Spleen (tissue), 11 donors: ENCODE measurements around the gene PARD3. TPM values are rescaled to one million over a fixed set of nuclear protein-coding genes. Genes with fewer than 3 reads are reported as not detected.

Experiments used
- DNase-seq: peaks from one replicate; pipeline ENCODE4 v3.0.0-alpha.2; 2020
- H3K27ac ChIP-seq, 8 donors: fragments of 200-600 bp; sonication (generic) in 7 of 8; 1 replicate in 4 of 8; 2 replicates in 4 of 8; pipeline versions ENCODE4 v1.5.0 to v1.8.0; 2016 to 2021; ENCODE audit warnings: inconsistent platforms in 4 of 8, mild to moderate bottlenecking in 4 of 8, moderate library complexity in 1 of 8
- H3K27me3 ChIP-seq, 7 donors: fragments of 200-600 bp; sonication (generic) in 6 of 7; replicated peaks in 1 of 7; 1 replicate in 4 of 7; 2 replicates in 3 of 7; pipeline versions ENCODE4 v1.5.0 to v1.8.0; 2016 to 2021; ENCODE audit warnings: inconsistent platforms in 3 of 7, mild to moderate bottlenecking in 1 of 7
- H3K36me3 ChIP-seq, 6 donors: fragments of 200-600 bp; sonication (generic) in 5 of 6; 1 replicate in 4 of 6; 2 replicates in 2 of 6; pipeline versions ENCODE4 v1.5.0 to v1.8.0; 2016 to 2021; ENCODE audit warnings: inconsistent platforms in 2 of 6
- H3K4me1 ChIP-seq, 6 donors: fragments of 200-600 bp; sonication (generic) in 5 of 6; 1 replicate in 3 of 6; 2 replicates in 3 of 6; pipeline versions ENCODE4 v1.5.0 to v1.8.0; 2016 to 2021; ENCODE audit warnings: inconsistent platforms in 3 of 6
- H3K4me3 ChIP-seq, 8 donors: fragments of 200-600 bp; sonication (generic) in 7 of 8; 1 replicate in 4 of 8; 2 replicates in 4 of 8; pipeline versions ENCODE4 v1.5.0 to v1.8.0; 2016 to 2021; ENCODE audit warnings: inconsistent platforms in 4 of 8, mild to moderate bottlenecking in 4 of 8, moderate library complexity in 2 of 8
- H3K9me3 ChIP-seq, 8 donors: fragments of 200-600 bp; sonication (generic) in 7 of 8; 1 replicate in 4 of 8; 2 replicates in 4 of 8; pipeline versions ENCODE4 v1.5.0 to v1.8.0; 2016 to 2021; ENCODE audit warnings: inconsistent platforms in 4 of 8
- CTCF ChIP-seq, 11 experiments: fragments of 200-600 bp in 7 of 11; fragments of 450-650 bp in 4 of 11; sonication (generic) in 4 of 11; IDR thresholded peaks in 8 of 11; conservative IDR thresholded peaks in 3 of 11; 1 replicate in 7 of 11; 2 replicates in 4 of 11; pipeline versions ENCODE4 v1.4.0 to v1.8.0; 2016 to 2021; ENCODE audit warnings: antibody characterized with exemption in 11 of 11, inconsistent platforms in 4 of 11, mild to moderate bottlenecking in 1 of 11
- POLR2A ChIP-seq, 3 donors: fragments of 450-650 bp; IDR thresholded peaks; one replicate each; pipeline ENCODE4 v1.5.1; 2017; ENCODE audit warnings: antibody characterized with exemption in 3 of 3, mild to moderate bottlenecking in 1 of 3
- POLR2AphosphoS5 ChIP-seq, 3 donors: sonication (generic); formaldehyde crosslinking; IDR thresholded peaks; one replicate each; pipeline ENCODE4 v1.5.1; 2017; ENCODE audit warnings: antibody characterized with exemption in 3 of 3
- WGBS, 5 donors: extraction: QIAGEN DNeasy Blood & Tissue Kit in 3 of 5; methylation state at CpG; one replicate each; pipeline versions ENCODE4 v1.1.5 to v1.1.7; 2013 to 2018; 5-methylcytosine and 5-hydroxymethylcytosine counted together
- intact Hi-C: fragments of 100-400 bp; cut with DNase I; formaldehyde crosslinking; loops from one replicate; pipeline ENCODE4 v1.15.0; 2023; ENCODE audit warnings: low total_unique reads
- polyA plus RNA-seq, 3 donors: library from polyadenylated mRNA; stranded (reverse); fragments of 200-250 nt; gene quantifications; one replicate each; pipeline ENCODE4 v1.2.1, GENCODE V29; 2013
- total RNA-seq, 7 donors: library from RNA; depleted of rRNA in 3 of 7; stranded (reverse); fragments of >200 nt in 3 of 7; fragmentation: NEBNext Ultra II Directional in 4 of 7; extraction: Animal tissue kit (Norgen Biotek cat#: 25700) in 4 of 7; gene quantifications; one replicate each; pipeline versions ENCODE4 v1.1.0 to v1.2.1, GENCODE V29; 2016 to 2021
- donor health status: healthy with polysubstance abuse.
- donor health status: DM: no; HTN: no; CAD: no; lungs with moderate emphysema.
- donor health status: DM: no; HTN: no; CAD: no.
- donor health status: Bipolar disorder and iron deficiency.
- donor health status: healthy.
- donor health status: DM: no; HTN: no; CAD: no.
- donor health status: DM: yes; HTN: yes; CAD: no.

Gene PARD3
- total and polyA plus RNA-seq, 10 donors = 2.8 to 18.9 (median 10.8) TPM

DNA sequence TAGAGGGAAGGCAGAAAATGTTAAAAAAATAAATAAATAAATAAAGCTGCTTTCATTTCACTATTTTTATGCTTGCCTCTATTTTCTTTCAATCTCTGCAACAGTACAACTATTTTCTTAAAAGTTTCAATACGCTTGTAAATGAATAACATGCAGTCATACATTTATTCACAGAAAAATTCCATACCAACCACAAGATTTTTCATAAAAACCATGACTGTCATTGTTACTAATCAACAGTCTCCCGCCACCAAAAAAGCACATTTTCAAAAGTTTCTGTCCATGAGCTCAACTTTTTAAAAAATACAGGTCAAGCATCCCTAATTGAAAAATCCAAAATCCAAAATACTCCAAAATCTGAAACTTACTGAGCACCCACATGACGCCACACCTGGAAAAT lies 5.3 kb downstream of the PARD3 start:
- Histone ChIP-seq H3K27ac (no peak overlapping the region), H3K4me1 (peaks cover 4 to 22% (median 13%) of the 10 kb centered on the region in 6 donors), H3K27me3 (peaks cover 0 to 52% (median 10%) of the 10 kb centered on the region in 7 donors), H3K9me3 (no peaks in the 10 kb centered on the region), H3K4me3 (no peak overlapping the region), H3K36me3 (no peaks in the 10 kb centered on the region)
- DNase-seq = no peak
- TF ChIP-seq CTCF (IDR thresholded peaks at IDR 0.05 in 8 of 11, conservative IDR thresholded peaks at IDR 0.05 in 3 of 11) (no peak), POLR2AphosphoS5 (IDR thresholded peaks at IDR 0.05) (no peak), POLR2A (IDR thresholded peaks at IDR 0.05) (no peak)
- intact Hi-C loops = no loop called here
- WGBS, 5 donors = 77 to 86% (median 82%) methylated on average over 3 of the region's 3 CpGs

GRCh38 chr10:34808801-34809745 lies 6.0 kb downstream of the PARD3 start:
- Histone ChIP-seq H3K36me3 (no peaks in the 10 kb centered on the region), H3K4me1 (peaks cover 2 to 15% (median 7%) of the 10 kb centered on the region in 6 donors), H3K4me3 (peak overlapping the region in 1 of 8 donors; percentile 15), H3K27me3 (peaks cover 0 to 45% (median 3%) of the 10 kb centered on the region in 7 donors), H3K27ac (peak overlapping the region in 1 of 8 donors; percentile 7), H3K9me3 (no peaks in the 10 kb centered on the region)
- WGBS, 5 donors = 44 to 54% (median 50%) methylated on average over 19 of the region's 19 CpGs
- intact Hi-C loops = no loop called here
- no peak for TF ChIP-seq POLR2A (IDR thresholded peaks at IDR 0.05)
- TF ChIP-seq CTCF (IDR thresholded peaks at IDR 0.05 in 8 of 11, conservative IDR thresholded peaks at IDR 0.05 in 3 of 11) = no peak
- TF ChIP-seq POLR2AphosphoS5 (IDR thresholded peaks at IDR 0.05) = peak in 1 of 3 donors; percentile 11
- peak; percentile 53 for DNase-seq

GRCh38 chr10:34808336-34808735 lies 6.8 kb downstream of the PARD3 start:
- intact Hi-C loops = no loop called here
- Histone ChIP-seq H3K4me1 (peaks cover 0 to 7% (median 2%) of the 10 kb centered on the region in 6 donors), H3K36me3 (no peaks in the 10 kb centered on the region), H3K4me3 (no peak overlapping the region), H3K27ac (no peak overlapping the region), H3K9me3 (no peaks in the 10 kb centered on the region), H3K27me3 (peaks cover 0 to 38% (median 0%) of the 10 kb centered on the region in 7 donors)
- DNase-seq = no peak
- 75 to 82% (median 81%) methylated on average over 4 of the region's 4 CpGs for WGBS, 5 donors
- TF ChIP-seq POLR2A (IDR thresholded peaks at IDR 0.05) (no peak), POLR2AphosphoS5 (IDR thresholded peaks at IDR 0.05) (no peak), CTCF (IDR thresholded peaks at IDR 0.05 in 8 of 11, conservative IDR thresholded peaks at IDR 0.05 in 3 of 11) (no peak)

DNA sequence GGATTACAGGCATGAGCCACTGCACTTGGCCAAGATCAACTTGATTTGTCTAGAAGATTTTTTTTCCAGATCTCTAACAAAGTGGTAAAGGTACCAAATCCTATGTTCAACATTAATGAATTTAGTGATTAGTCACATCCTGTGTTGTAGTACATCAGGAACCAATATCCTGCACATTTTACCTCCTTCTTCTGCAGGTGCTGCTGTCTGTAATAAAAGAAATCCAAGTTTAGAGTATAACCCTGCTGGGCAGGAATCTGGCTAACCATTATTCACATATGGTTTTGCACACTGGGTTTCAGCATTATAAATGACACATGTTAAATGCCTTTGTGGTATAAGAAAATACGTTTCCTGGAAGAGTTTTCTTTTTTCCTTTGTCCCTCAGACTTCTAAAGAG lies 10.8 kb downstream of the PARD3 start:
- Histone ChIP-seq H3K4me1 (peaks cover 0 to 5% (median 0%) of the 10 kb centered on the region in 6 donors), H3K36me3 (no peaks in the 10 kb centered on the region), H3K27ac (no peak overlapping the region), H3K9me3 (no peaks in the 10 kb centered on the region), H3K4me3 (no peak overlapping the region), H3K27me3 (peaks cover 0 to 9% (median 0%) of the 10 kb centered on the region in 7 donors)
- 51 to 91% (median 65%) methylated on average over 1 of the region's 1 CpG for WGBS, 5 donors
- no peak for DNase-seq
- intact Hi-C loops = no loop called here
- no peak for TF ChIP-seq CTCF (IDR thresholded peaks at IDR 0.05 in 8 of 11, conservative IDR thresholded peaks at IDR 0.05 in 3 of 11)
- no peak for TF ChIP-seq POLR2AphosphoS5 (IDR thresholded peaks at IDR 0.05)
- TF ChIP-seq POLR2A (IDR thresholded peaks at IDR 0.05) = no peak
